Progenitor cell of endocrine pancreas (in vitro differentiated cells): ENCODE results near the gene ENKD1. TPM values are rescaled to one million over a fixed set of nuclear protein-coding genes. Genes with fewer than 3 reads are reported as not detected.

Experiments used
- DNase-seq: peaks from one replicate; pipeline ENCODE4 v3.0.0; 2021; ENCODE audit warnings: low spot score; ENCODE audit not compliant: unreplicated experiment
- H3K27ac Mint-ChIP-seq: 2 replicates; pipeline ENCODE4 v1.8.0; 2021; ENCODE audit warnings: mild to moderate bottlenecking, moderate library complexity, mixed read lengths
- H3K27me3 Mint-ChIP-seq: 2 replicates; pipeline ENCODE4 v1.8.0; 2021; ENCODE audit warnings: mixed read lengths
- H3K36me3 Mint-ChIP-seq: 2 replicates; pipeline ENCODE4 v1.8.0; 2022; ENCODE audit warnings: mixed read lengths; ENCODE audit not compliant: insufficient read depth
- H3K4me1 Mint-ChIP-seq: 2 replicates; pipeline ENCODE4 v1.8.0; 2021; ENCODE audit warnings: low read depth, mixed read lengths
- H3K4me3 Mint-ChIP-seq: 2 replicates; pipeline ENCODE4 v1.8.0; 2021; ENCODE audit warnings: low read depth, mild to moderate bottlenecking, moderate library complexity, mixed read lengths
- H3K9me3 Mint-ChIP-seq: 2 replicates; pipeline ENCODE4 v1.8.0; 2021; ENCODE audit warnings: low read depth, mixed read lengths
- CTCF ChIP-seq: fragments of 200-600 bp; sonication (generic); IDR thresholded peaks from one replicate; pipeline ENCODE4 v1.5.0; 2021; ENCODE audit warnings: antibody characterized with exemption, mild to moderate bottlenecking; ENCODE audit not compliant: unreplicated experiment
- total RNA-seq: library from RNA; stranded (reverse); gene quantifications from 2 replicates; pipeline ENCODE4 v1.2.1, GENCODE V29; 2021

ENKD1 gene
- total RNA-seq, 1 donor from 2014 or later = 25.1 TPM

GRCh38 chr16:67703626-67704025 is 37.1 kb upstream of the ENKD1 start:
- Mint-ChIP-seq H3K36me3 (peaks cover 4% of the 10 kb centered on the region), H3K4me3 (no peak overlapping the region), H3K27ac (no peak overlapping the region), H3K27me3 (no peaks in the 10 kb centered on the region), H3K4me1 (no peaks in the 10 kb centered on the region), H3K9me3 (no peaks in the 10 kb centered on the region)
- TF ChIP-seq CTCF = no peak
- DNase-seq = no peak

- H3K27ac Mint-ChIP-seq = no peak overlapping the region
- TF ChIP-seq CTCF = no peak
- no peak for DNase-seq
- H3K27me3 Mint-ChIP-seq = no peaks in the 10 kb centered on the region
- no peak overlapping the region for H3K4me3 Mint-ChIP-seq
- H3K9me3 Mint-ChIP-seq = no peaks in the 10 kb centered on the region
- no peaks in the 10 kb centered on the region for H3K4me1 Mint-ChIP-seq
- peaks cover 5% of the 10 kb centered on the region for H3K36me3 Mint-ChIP-seq
Measured at GRCh38 chr16:67702130-67702529, 35.6 kb upstream of the ENKD1 start.

GRCh38 chr16:67701420-67701819 is 34.9 kb upstream of the ENKD1 start:
- no peak for DNase-seq
- TF ChIP-seq CTCF = no peak
- Mint-ChIP-seq H3K27ac (no peak overlapping the region), H3K4me3 (no peak overlapping the region), H3K27me3 (no peaks in the 10 kb centered on the region), H3K4me1 (no peaks in the 10 kb centered on the region), H3K9me3 (no peaks in the 10 kb centered on the region), H3K36me3 (peaks cover 4% of the 10 kb centered on the region)

- no peaks in the 10 kb centered on the region for H3K4me1 Mint-ChIP-seq
- DNase-seq = no peak
- no peaks in the 10 kb centered on the region for H3K9me3 Mint-ChIP-seq
- H3K27ac Mint-ChIP-seq = no peak overlapping the region
- no peak overlapping the region for H3K4me3 Mint-ChIP-seq
- H3K27me3 Mint-ChIP-seq = no peaks in the 10 kb centered on the region
- H3K36me3 Mint-ChIP-seq = peaks cover 4% of the 10 kb centered on the region
- TF ChIP-seq CTCF = no peak
Measured at GRCh38 chr16:67699265-67699664, 32.7 kb upstream of the ENKD1 start.

- Mint-ChIP-seq H3K36me3 (peaks cover 4% of the 10 kb centered on the region), H3K4me1 (no peaks in the 10 kb centered on the region), H3K4me3 (no peak overlapping the region), H3K27me3 (no peaks in the 10 kb centered on the region), H3K9me3 (no peaks in the 10 kb centered on the region), H3K27ac (no peak overlapping the region)
- no peak for DNase-seq
- TF ChIP-seq CTCF = no peak
Measured at GRCh38 chr16:67697422-67698185, 31.1 kb upstream of the ENKD1 start.
